CD4-positive, alpha-beta T cell treated with Interleukin-15 for 1 hour (primary cell): ENCODE data around the gene DEPDC7.
A peak's percentile ranks its signal among the peaks of the same experiment; 100 is the strongest.
"Not testable (repeated sequence)": the region's sequence is repeated elsewhere in the genome, so short reads cannot be mapped to it uniquely, and the experiment has no call there.

Source experiments
- DNase-seq: peaks from one replicate; pipeline ENCODE4 v3.0.0-alpha.2; 2020

DEPDC7 gene

DNA sequence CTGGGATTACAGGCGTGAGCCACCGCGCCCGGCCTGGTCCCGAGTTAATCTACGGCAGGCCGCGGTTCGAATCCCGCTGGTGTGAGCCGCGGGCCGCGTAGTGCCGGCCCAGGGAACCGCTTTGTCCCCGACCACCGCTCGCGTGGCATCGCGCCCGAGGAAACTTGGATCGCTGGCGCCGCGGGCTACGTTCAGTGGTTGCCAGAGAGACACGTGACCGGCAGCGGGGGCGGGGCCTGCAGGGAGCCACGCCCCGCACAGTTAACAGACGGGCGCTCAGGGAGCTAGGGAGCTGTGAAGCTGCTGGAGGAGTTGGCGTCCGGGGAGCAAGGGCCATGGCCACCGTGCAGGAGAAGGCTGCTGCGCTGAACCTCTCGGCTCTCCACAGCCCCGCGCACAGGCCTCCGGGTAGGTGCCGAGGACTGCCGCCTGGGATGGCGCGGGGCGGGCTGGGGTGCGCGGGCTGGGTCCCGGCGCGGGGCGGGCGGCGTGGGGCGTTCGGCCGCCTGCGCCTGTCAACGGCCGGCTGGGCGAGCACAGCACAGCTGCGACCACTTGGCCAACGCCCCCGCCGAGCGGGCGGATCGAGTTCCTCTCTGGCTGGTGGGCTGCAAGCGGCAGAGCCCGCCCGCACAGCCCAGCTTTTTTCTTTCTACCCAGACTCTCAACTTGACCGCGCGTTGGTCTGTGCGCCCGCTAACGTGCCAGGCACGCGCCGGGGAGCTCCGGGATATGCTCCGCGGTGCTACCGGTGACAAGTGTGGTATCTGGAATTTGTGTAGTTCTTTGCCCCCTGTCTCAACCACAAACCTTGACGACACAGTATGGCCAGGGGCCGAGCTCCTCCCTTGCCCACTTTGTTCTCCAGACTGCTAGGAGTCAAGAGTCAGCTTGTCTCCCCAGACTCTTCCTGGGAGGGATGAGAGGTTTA, at the start of gene DEPDC7:
DEPDC7 (plus strand) TSS at position 258 of the 931 bp plus-strand sequence; CDS start at position 336, 78 bp downstream.
- DNase-seq = peak; percentile 84

DNA sequence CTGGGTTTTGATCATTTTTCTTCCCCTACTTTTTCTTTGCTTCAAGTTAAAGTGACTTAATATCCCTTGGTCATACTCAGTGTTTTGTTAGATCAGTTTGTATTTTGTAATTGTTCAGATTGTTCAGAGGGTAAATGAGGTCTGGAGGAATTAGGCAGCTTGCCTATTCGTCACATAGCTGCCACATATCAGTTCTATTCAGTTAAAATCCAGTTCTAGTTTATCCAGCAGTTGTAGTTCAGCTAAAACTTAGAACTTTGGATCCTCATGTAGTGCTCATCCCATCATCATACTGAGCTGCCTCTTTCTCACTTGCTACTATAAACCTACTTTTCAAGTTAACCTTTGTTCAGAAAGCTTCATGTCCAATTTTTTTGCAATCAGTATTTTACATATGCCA, 47.1 kb upstream of the DEPDC7 start:
- DNase-seq = no peak

DNA sequence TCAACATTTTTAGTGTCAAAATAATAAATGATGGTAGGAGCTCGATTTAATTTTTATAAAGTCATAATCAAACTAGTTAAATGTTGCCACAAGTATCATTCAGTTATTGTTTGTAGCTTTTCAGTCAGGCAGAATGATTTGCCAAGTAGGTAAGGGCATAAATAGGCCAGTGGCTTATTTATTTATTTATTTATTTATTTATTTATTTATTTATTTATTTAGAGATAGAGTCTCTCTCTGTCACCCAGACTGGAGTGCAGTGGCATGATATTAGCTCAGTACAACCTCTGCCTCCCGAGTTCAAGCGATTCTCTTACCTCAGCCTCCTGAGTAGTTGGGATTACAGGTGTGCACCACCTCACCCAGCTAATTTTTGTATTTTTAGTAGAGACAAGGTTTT, 43.4 kb upstream of the DEPDC7 start:
- not testable (repeated sequence) for DNase-seq

DNA sequence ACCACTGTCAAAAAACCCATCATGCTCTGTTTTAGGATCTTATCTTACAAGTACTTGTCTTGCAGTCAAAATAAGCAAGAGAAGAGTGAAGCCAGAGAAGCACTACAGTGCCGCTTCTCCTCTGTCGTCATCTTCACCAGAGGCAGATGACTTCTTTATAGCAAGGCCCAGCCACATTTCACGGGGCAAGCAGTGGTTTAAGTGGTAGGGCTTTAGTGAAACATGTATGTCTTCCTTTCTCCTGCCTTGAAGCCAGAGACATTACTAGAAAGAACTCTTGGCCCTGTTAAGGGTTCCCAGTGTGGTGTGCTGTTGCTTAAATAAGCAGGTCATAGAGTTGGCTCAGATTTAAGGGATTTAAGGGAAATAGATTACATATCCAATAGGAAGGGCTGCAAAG, 42.9 kb upstream of the DEPDC7 start:
- DNase-seq = no peak

DNA sequence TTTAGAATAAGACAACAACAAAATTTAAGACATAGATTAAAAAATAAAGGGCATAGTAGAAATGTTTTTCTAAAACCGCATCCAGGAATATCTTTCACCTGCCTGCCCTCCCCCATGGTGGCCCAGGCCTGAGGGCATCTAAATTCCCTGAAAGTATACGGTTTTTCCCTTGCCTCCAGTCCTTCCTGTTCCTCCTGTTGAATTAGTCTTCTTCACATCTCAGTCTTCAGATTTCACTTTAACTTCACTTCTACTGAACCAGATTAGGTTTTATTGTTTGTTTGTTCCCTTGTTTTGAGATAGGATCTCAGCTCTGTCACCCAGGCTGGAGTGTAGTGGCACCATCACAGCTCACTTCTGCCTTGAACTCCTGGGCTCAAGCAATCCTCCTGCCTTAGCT, 33.1 kb upstream of the DEPDC7 start:
- DNase-seq = no peak

DNA sequence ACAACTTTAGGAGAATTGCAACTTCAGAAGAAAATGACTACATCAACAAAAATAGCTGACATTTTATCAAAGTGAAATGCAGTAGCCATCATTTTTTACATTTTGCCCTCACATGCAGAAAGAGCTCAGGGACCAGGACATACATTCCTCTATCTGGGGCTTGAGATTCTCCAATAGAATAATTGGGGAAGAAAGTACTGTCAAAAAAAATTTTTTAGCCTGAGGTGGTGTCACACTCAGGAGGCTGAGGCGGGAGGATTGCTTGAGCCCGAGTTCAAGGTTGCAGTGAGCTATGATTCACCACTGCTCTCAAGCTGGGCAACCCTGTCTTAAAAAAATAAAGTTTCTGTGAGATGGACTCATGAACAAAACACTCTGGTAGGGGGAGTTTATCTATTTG, 32.2 kb upstream of the DEPDC7 start:
- DNase-seq = no peak

DNA sequence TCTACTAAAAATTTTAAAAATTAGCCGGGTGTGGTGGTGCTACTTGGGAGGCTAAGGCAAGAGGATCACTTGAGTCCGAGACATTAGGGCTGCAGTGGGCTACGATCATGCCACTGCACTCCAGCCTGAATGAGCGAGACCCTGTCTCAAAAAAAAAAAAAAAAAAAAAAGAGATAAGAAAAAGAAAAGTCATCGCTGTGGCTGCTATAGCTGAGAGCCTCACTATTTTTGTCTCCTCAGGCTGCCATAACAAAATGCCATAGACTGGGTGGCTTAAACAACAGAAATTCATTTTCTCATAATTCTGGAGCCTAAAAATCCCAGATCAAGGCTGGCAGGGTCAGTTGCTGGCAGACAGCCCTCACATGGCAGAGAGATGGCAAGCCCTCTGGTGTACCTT, 30.1 kb upstream of the DEPDC7 start:
- no peak for DNase-seq

DNA sequence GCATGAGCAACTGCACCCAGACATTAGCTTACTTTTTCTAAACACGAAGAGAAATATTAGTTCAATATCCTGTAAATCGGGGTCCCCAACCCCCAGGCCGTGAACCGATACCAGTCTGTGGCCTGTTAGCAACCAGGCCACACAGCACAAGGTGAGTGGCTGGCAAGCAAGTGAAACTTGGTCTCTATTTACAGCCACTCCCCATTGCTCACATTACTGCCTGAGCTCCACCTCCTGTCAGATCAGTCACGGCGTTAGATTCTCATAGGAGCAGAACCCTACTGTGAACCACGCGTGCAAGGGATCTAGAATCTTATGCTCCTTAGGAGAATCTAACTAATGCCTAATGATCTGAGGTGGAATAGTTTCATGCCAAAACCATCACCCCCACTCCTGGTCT, 27.8 kb upstream of the DEPDC7 start:
- no peak for DNase-seq

DNA sequence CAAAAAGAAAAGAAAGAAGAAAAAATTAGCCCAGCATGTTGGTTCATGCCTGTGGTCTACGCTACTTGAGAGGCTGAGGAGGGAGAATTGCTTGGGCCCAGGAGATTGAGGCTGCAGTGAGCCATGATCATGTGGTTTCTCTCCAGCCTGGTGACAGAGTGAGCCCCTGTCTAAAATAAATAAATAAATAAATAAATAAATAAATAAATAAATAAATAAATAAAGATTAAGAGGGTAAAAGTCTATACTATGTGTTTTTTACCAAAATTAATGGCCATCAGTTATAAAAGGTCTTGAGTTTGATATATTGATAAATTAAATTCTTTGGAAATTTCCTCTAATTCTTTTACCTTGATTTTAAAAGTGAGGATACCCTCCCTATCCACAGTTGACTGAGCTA, 25.2 kb upstream of the DEPDC7 start:
- DNase-seq = no peak

DNA sequence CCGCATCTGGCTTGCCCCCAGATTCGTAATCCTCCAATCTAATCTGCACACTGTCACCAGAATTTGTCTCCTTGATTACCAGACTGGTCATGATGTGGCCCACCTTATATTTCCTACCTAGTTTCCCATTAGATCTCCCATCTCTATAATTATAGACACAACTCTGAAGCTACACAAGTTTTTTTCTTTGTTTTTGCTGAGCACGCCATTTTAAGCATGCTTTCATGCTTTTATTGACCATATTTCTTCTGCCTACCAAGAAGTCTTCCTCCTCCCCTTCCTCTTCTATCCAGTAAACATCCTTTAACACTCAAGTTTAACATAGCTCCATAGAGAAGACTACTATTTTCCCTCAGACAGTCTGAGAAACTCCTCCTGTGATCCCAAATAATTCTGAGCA, 24.3 kb upstream of the DEPDC7 start:
- DNase-seq = no peak

DNA sequence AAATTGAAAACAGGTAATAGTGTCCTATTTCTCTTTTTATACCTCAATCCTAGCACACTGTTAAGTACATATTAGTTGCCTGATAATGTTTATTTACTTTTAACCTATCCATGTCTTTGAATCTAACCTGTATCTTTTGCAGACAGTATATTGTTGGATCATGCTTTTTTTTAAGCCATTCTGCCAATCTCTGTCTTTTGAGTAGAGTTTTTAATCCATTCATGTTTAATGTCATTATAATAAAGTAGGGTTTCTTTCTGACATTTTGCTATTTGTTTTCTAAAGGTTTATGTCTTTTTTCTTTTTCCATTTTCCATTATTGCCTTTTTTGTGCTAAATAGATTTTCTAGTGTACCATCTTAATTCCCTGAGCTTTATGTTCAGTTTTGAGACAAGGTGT, 23.8 kb upstream of the DEPDC7 start:
- DNase-seq = no peak

DNA sequence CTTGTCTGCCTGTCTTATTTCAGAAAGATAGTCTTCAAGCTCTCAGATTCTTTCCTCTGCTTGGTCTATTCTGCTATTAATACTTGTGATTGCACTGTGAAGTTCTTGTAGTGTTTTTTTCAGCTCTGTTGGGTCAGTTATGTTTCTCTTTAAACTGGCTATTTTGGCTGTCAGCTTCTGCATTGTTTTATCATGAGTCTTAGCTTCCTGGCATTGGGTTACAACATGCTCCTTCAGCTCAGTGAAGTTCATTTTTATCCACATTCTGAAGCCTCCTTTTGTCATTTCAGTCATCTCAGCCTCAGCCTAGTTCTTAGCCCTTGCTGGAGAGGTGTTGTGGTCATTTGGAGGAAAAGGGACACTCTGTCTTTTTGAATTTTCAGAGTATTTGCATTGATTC, 15.5 kb upstream of the DEPDC7 start:
- DNase-seq = no peak

DNA sequence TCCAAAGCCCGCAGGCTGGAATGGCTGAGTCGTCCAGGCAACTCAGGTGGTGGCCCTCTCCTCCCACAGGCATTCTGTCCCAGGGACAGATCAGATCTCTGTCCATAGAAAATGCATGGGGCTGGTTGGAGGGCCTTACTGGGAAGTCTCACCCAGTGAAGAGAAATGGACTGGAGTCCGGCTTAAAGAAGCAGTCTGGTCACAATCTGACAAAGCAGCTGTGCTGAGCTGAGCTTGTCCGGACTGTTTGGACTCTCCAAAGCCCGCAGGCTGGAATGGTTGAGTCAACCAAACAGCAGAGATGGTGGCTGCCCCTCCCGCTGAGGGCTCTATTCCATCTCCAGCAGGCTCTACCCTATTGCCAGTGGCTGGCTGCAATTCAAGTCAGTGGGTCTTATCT, 14.4 kb upstream of the DEPDC7 start:
- DNase-seq = no peak

DNA sequence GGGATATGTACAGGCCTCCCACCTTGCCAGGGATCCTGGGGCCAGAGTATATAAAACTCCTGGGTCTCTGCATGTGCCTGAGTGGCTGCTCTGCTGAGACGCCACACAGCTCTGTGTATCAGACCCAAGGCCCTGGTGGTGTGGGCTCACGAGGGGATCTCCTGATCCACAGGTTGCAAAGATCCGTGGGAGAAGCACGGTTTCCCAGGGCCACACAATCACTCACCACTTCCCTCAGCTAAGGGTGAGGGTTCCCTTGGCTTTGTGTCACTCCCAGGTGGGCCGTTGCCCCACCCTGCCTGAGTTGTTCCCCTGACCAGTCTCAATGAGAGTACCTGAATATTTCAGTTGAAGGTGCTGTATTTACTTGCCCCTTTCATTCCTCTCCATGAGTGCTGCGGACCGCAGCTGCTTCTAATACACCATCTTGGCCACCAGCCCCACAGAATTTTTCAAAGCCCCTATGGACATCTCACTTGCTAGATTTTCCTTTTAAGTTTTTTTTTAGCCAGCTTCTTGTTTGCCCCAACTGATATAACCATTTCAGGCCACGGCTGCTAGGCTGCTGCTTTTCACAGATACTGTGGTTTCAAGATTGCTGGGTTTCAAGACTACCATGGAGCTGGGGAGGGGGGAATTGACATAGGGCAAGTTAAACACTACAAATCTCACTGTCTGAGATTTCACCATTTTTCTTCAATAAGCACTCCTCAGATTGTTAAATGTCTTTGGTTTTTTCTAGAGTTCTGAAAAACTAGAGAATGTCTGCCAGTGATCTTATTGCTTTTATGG, 13.7 kb upstream of the DEPDC7 start:
- no peak for DNase-seq

DNA sequence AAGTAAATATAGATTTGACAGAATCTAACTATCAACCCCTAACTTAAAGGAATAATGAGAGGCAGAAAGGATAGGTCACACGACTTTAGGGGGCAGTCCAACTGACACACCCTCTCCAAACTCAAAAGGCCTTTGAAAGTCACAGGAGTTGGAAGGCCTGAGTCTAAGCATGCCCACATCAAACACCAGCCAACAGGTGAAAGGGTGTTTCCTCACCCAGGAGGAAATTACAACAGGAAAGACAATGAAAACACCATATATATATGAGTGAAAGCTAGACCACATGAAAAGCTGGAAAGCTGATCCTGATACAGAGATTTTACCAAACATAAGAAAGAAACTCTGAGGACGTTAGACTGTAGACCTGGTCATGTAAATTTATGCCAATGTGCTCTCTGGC, 10.5 kb upstream of the DEPDC7 start:
- no peak for DNase-seq

DNA sequence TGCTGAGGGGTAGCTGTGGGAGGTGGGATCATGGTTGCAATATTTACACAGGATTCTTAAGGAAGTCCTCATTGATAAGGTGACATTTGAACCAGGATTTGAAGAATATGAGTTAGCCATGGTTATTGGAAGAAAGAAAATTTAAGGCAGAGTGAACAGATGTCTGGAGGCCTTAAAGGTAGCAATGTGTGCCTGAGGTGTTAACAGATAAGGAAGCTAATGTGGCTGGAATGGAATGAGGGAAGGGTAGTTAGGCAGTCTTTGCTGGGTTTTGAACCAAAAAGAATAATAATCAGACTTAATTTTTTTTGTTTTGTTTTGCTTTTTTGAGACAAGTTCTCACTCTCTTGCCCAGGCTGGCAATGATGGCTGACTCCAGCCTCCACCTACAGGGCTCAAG, 9.7 kb upstream of the DEPDC7 start:
- DNase-seq = no peak

DNA sequence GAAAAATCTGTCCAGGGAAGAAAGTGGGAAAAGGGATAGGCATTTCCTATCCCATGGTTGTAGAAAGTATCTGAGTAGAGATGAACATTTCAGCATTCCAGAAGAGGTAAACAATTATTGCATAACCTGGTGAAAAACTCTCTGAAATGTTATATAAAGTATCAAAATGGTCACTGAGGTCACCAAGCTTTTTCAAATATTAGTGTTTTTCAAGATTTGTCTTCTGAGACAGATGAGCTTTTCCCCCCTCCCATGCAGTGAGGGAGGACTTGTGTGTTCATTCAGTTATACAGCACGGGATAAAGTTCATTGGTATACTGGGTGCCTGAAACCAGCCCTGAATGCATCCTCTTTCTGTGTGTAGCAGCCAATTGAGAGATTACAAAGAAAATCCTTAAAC, 1.9 kb upstream of the DEPDC7 start:
- no peak for DNase-seq

DNA sequence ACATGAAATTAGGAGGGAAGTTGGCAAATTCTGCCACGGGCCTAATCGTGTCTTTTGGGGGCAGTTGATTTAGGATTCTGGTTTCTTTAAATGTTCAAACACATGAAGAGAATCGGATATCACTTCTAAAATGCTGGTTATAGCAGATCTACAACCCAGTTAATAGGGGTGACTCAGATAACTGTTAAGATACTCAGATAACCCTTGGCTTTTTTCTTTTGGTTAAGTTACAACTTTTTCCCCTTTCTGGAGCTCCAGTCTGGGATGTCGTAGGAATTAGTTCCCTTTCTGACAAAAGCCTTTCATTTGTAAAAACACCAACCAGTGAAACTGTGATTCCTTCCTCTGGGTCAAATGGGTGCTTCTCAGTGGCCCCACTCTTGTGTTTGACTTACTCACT, 976 bp downstream of the DEPDC7 start:
- no peak for DNase-seq

DNA sequence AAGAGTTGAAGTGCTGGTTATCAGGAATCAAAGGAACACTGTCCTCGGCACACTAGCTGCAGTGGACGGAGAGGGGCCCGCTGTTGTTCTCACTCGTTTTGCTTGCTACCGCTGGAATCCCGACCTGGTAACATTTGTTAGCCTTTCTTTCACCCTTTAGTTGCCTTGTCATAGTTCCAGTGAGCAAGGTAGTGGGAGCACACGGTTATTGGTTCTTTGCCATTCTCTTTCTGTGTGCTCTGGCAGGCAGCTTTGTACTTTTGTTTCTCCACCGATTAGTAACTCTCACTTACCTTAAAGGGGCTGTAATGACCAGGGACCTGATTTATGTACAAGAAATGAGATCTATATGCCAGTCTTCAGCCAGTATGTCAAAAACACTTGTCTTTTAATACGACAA, 1.8 kb downstream of the DEPDC7 start:
- DNase-seq = no peak

DNA sequence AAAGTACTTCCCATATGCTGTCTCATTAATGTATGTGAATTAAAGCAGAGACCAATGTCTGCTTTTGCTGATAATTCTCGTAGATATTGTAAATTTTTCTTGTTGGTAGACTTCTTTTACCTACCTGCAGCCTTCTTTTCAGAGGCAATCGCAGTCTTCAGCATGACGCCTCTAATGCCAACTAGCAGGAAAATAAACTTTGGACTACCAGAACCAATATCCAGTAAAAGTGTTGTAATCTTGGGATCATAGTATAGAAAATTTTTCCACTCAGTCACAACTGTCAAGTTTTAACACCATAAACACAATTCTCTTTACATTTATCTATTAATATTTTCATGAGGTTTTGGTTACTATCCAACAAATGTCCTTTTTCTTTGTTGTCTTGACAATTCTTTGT, 2.3 kb downstream of the DEPDC7 start:
- no peak for DNase-seq

DNA sequence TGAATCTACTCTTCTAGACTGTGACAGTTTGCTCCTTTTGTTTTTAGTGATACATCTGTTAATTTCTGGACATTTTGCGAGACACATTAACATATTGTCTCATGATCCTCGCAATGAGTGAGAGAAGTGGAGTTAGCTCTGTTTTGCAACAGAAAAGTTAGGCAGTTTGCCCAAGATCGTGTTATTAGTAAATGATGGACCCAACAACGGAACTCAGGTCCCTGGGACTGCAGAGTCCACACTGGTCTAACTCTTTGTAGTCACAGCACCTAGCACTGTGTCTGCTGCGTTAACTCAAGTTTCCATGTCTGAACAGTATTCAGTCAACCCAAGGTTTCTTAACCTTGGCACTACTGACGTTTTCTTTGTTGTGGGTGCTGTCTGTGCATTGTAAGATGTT, 3.2 kb downstream of the DEPDC7 start:
- no peak for DNase-seq

DNA sequence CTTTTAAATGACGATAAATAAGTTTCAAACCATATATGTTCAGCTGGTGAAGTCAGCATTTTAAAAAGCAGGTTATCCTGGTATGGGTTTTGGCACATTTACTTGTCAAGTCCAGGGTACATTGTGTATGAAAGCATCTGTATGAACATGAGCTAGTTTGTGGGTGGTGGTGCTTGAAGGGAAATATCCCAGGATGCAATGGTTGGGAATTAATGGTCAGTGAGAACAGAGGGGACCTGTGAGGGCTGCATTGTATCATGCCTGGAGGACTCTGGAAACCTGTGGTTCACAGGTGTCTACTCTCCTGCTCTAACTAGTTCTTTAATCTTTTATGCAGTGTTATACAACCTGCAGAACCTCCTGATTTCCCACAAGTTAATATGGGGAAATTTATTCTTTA, 5.8 kb downstream of the DEPDC7 start:
- DNase-seq = no peak

DNA sequence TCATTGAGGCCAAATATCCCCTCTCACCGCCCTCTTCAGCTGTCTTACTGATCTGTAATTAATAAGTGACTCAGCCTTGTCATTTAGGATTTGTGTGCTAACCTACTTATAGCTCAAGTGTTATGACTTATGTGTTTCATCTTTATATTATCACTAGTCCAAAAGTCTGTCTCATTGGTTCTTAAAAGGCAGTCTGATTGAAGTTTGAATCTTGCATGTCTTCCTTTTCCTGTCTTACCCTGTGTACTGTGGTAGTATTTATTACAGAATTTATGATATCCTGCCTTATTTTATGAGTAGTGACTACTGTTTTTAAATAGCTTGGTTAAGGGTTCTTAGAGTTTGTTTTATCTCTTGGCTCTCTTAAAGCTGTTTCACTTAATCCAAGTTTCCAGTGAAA, 6.3 kb downstream of the DEPDC7 start:
- no peak for DNase-seq

DNA sequence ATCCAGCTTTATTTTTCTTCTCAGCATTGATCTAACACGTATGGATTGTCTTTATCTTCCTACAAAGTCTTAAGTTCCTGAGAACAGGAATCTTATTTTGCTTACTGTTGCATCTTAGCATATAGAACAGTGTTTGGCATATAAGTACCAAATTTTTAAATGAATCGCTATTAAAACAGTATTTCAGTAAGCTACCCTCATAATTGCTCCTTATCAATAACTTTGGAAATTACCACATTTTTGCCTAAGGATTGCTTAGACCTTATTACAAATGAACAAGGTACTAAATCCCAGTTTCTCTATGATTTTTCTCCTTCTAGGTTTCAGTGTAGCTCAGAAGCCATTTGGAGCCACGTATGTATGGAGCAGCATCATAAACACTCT, 9.7 kb downstream of the DEPDC7 start:
- no peak for DNase-seq
